Esophagus squamous epithelium (tissue), 5 donors: ENCODE measurements around the gene GJD3. TPM values are rescaled to one million over a fixed set of nuclear protein-coding genes. Genes with fewer than 3 reads are reported as not detected.

Source experiments
- DNase-seq: peaks from one replicate; lab custom pipeline; 2025; lab: John Stamatoyannopoulos, UW
- H3K27ac ChIP-seq, 4 donors: fragments of 200-600 bp; sonication (generic); one replicate each; pipeline ENCODE4 v1.5.1; 2016 to 2019; ENCODE audit warnings: mild to moderate bottlenecking in 1 of 4
- H3K27me3 ChIP-seq, 4 donors: fragments of 200-600 bp; sonication (generic); 1 replicate in 3 of 4; 2 replicates in 1 of 4; pipeline versions ENCODE4 v1.5.1 to v1.6.0; 2017 to 2021; ENCODE audit warnings: antibody characterized with exemption in 1 of 4
- H3K36me3 ChIP-seq, 3 donors: fragments of 200-600 bp; sonication (generic); one replicate each; pipeline ENCODE4 v1.5.1; 2016 to 2019
- H3K4me1 ChIP-seq, 3 donors: fragments of 200-600 bp; sonication (generic); one replicate each; pipeline ENCODE4 v1.5.1; 2017 to 2019
- H3K4me3 ChIP-seq, 4 donors: fragments of 200-600 bp; sonication (generic); 1 replicate in 3 of 4; 2 replicates in 1 of 4; pipeline ENCODE4 v1.5.1; 2016 to 2019; ENCODE audit warnings: mild to moderate bottlenecking in 2 of 4, moderate library complexity in 1 of 4
- H3K9me3 ChIP-seq, 3 donors: fragments of 200-600 bp; sonication (generic); one replicate each; pipeline ENCODE4 v1.5.1; 2016 to 2019
- CTCF ChIP-seq, 6 experiments: fragments of 450-650 bp in 4 of 6; fragments of 200-600 bp in 2 of 6; sonication (generic) in 2 of 6; IDR thresholded peaks; one replicate each; pipeline ENCODE4 v1.5.1; 2016 to 2019; ENCODE audit warnings: antibody characterized with exemption in 6 of 6, mild to moderate bottlenecking in 4 of 6, moderate library complexity in 4 of 6
- POLR2A ChIP-seq, 4 donors: fragments of 450-650 bp; IDR thresholded peaks; one replicate each; pipeline ENCODE4 v1.6.1; 2017; ENCODE audit warnings: antibody characterized with exemption in 4 of 4, mild to moderate bottlenecking in 4 of 4, moderate library complexity in 3 of 4
- WGBS, 2 donors: methylation state at CpG; one replicate each; pipeline ENCODE4 v1.1.5; 2018; 5-methylcytosine and 5-hydroxymethylcytosine counted together
- intact Hi-C: fragments of 100-400 bp; cut with DNase I; formaldehyde crosslinking; loops from one replicate; pipeline ENCODE4 v1.15.0; 2022
- total RNA-seq, 4 donors: library from RNA; depleted of rRNA; stranded (reverse); fragments of >200 nt; gene quantifications; one replicate each; pipeline ENCODE4 v1.1.0, GENCODE V29; 2016
- donor health status: DM: yes; HTN: yes; CAD: no.

The GJD3 gene
- total RNA-seq, 4 donors from 2014 or later = 0.38 to 1.7 (median 0.47) TPM; not detected in 1

GRCh38 chr17:40356990-40357881, 7.3 kb downstream of the GJD3 start:
- no peak for DNase-seq
- Histone ChIP-seq H3K27ac (peak overlapping the region in 2 of 4 donors; percentile 7 to 9), H3K36me3 (peaks cover 7 to 41% (median 18%) of the 10 kb centered on the region in 3 donors), H3K4me1 (peaks cover 6 to 62% (median 11%) of the 10 kb centered on the region in 3 donors), H3K27me3 (no peaks in the 10 kb centered on the region), H3K9me3 (no peaks in the 10 kb centered on the region), H3K4me3 (no peak overlapping the region)
- WGBS, 2 donors = 40 to 71% methylated on average over 1 to 4 of the region's 19 CpGs
- intact Hi-C loops = loop anchor here (10.0 kb wide), 1 partner anchor 162 kb away; no protein-coding TSS in a partner anchor
- TF ChIP-seq CTCF (IDR thresholded peaks at IDR 0.05) (no peak), POLR2A (IDR thresholded peaks at IDR 0.05) (no peak)

- H3K4me3 ChIP-seq = no peak overlapping the region
- no peaks in the 10 kb centered on the region for H3K9me3 ChIP-seq
- H3K4me1 ChIP-seq = peaks cover 4 to 62% (median 11%) of the 10 kb centered on the region in 3 donors
- peaks cover 11 to 52% (median 18%) of the 10 kb centered on the region in 3 donors for H3K36me3 ChIP-seq
- DNase-seq = no peak
- 63 to 69% methylated on average over 6 to 17 of the region's 33 CpGs for WGBS, 2 donors
- TF ChIP-seq POLR2A (IDR thresholded peaks at IDR 0.05) (no peak), CTCF (IDR thresholded peaks at IDR 0.05) (no peak)
- intact Hi-C loops = loop anchor here (2.0 to 10.0 kb wide), 2 partner anchors 53 to 161 kb away; no protein-coding TSS in a partner anchor
- peak overlapping the region in 2 of 4 donors; percentile 31 to 63 for H3K27ac ChIP-seq
- H3K27me3 ChIP-seq = no peaks in the 10 kb centered on the region
Observed at GRCh38 chr17:40355804-40356758, 8.5 kb downstream of the GJD3 start.

- Histone ChIP-seq H3K27me3 (no peaks in the 10 kb centered on the region), H3K9me3 (no peaks in the 10 kb centered on the region), H3K36me3 (peaks cover 11 to 53% (median 18%) of the 10 kb centered on the region in 3 donors), H3K27ac (peak overlapping the region in 3 of 4 donors; percentile 9 to 34 (median 31)), H3K4me3 (no peak overlapping the region), H3K4me1 (peaks cover 7 to 66% (median 17%) of the 10 kb centered on the region in 3 donors)
- TF ChIP-seq CTCF (IDR thresholded peaks at IDR 0.05) = peak; percentile 94 to 98 (median 96)
- no peak for TF ChIP-seq POLR2A (IDR thresholded peaks at IDR 0.05)
- no peak for DNase-seq
- intact Hi-C loops = loop anchor here (2.0 to 10.0 kb wide), 2 partner anchors 52 to 160 kb away; no protein-coding TSS in a partner anchor
- 33 to 55% methylated on average over 2 to 17 of the region's 29 CpGs for WGBS, 2 donors
Observed at GRCh38 chr17:40355123-40355803, 9.3 kb downstream of the GJD3 start.

- TF ChIP-seq CTCF (IDR thresholded peaks at IDR 0.05) (no peak), POLR2A (IDR thresholded peaks at IDR 0.05) (no peak)
- Histone ChIP-seq H3K9me3 (no peaks in the 10 kb centered on the region), H3K27me3 (no peaks in the 10 kb centered on the region), H3K36me3 (peaks cover 11 to 55% (median 18%) of the 10 kb centered on the region in 3 donors), H3K4me1 (peaks cover 14 to 69% (median 25%) of the 10 kb centered on the region in 3 donors), H3K4me3 (no peak overlapping the region), H3K27ac (peak overlapping the region in 3 of 4 donors; percentile 9 to 34 (median 31))
- WGBS, 2 donors = 86 to 91% methylated on average over 13 of the region's 30 CpGs
- intact Hi-C loops = loop anchor here (2.0 to 10.0 kb wide), 2 partner anchors 52 to 160 kb away; no protein-coding TSS in a partner anchor
- no peak for DNase-seq
Observed at GRCh38 chr17:40354221-40355122, 10.1 kb downstream of the GJD3 start.
